SKM-1 treated with dmso at 0.1 percent for 144 hours (cell line): ENCODE results near the gene P2RX1.
A peak's percentile ranks its signal among the peaks of the same experiment; 100 is the strongest.

ENCODE experiments used
- DNase-seq: peaks from one replicate; lab custom pipeline; 2025; ENCODE audit not compliant: unreplicated experiment; lab: John Stamatoyannopoulos, UW

The P2RX1 gene

GRCh38 chr17:3915995-3916696, at the start of gene P2RX1:
Gene P2RX1 (minus strand): TSS chr17:3916465. CDS start chr17:3916225, 240 bp downstream.
- peak; percentile 66 for DNase-seq

- peak; percentile 57 for DNase-seq
Measured at GRCh38 chr17:3965118-3965800, 49.0 kb upstream of the P2RX1 start.

GRCh38 chr17:3964203-3965117, 48.2 kb upstream of the P2RX1 start, which contains the start of gene ATP2A3:
Gene ATP2A3 (minus strand): TSS chr17:3964437. CDS start chr17:3964291, 146 bp downstream.
- no peak for DNase-seq

- DNase-seq, result no peak
Measured at GRCh38 chr17:3963237-3964201, 47.3 kb upstream of the P2RX1 start.

GRCh38 chr17:3962965-3963236, 46.6 kb upstream of the P2RX1 start:
- no peak for DNase-seq

- DNase-seq, result no peak
Measured at GRCh38 chr17:3962217-3962964, 46.1 kb upstream of the P2RX1 start.

- no peak for DNase-seq
Measured at GRCh38 chr17:3961564-3962047, 45.3 kb upstream of the P2RX1 start.

GRCh38 chr17:3960764-3961163, 44.5 kb upstream of the P2RX1 start:
- DNase-seq, result no peak

- no peak for DNase-seq
Measured at GRCh38 chr17:3959921-3960601, 43.8 kb upstream of the P2RX1 start.

GRCh38 chr17:3959295-3959899, 43.1 kb upstream of the P2RX1 start:
- DNase-seq, result no peak

GRCh38 chr17:3957735-3958599, 41.7 kb upstream of the P2RX1 start:
- DNase-seq, result no peak

GRCh38 chr17:3956983-3957382, 40.7 kb upstream of the P2RX1 start:
- no peak for DNase-seq

- no peak for DNase-seq
Measured at GRCh38 chr17:3956327-3956957, 40.2 kb upstream of the P2RX1 start.

- DNase-seq, result no peak
Measured at GRCh38 chr17:3955673-3955988, 39.4 kb upstream of the P2RX1 start.

- DNase-seq, result no peak
Measured at GRCh38 chr17:3954976-3955672, 38.9 kb upstream of the P2RX1 start.

- DNase-seq, result no peak
Measured at GRCh38 chr17:3954086-3954485, 37.8 kb upstream of the P2RX1 start.

- DNase-seq, result no peak
Measured at GRCh38 chr17:3953542-3953941, 37.3 kb upstream of the P2RX1 start.
